GM20431 (cell line): ENCODE results near the gene SYNPO2.
"Not testable (repeated sequence)": the region's sequence is repeated elsewhere in the genome, so short reads cannot be mapped to it uniquely, and the experiment has no call there.

ENCODE experiments used
- in situ Hi-C: fragments of 300-500 bp; cut with MseI, MboI; formaldehyde crosslinking; loops from one replicate; pipeline ENCODE4 v1.15.0; 2020; ENCODE audit warnings: low sequenced_read_pairs; ENCODE audit not compliant: unreplicated experiment

Gene SYNPO2

DNA sequence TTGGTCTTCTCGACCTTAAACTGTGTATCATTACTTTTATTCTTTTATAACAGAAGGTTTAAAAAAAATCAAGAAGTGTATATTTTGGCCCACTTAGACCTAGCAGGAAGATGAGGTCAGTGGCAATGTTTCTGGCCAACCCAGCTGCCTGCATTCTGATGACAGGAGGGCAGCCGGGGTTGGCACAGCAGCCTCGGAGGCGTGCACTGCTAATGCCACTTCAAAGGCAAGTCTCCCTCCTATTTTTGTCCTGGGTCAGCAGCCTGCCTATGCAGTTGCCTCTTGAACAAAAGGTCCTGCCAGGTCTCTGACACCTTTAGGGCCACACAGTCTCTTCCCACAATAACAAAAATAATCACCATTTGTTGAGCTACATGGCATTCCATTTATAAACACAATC lies 157.6 kb downstream of the SYNPO2 start:
- in situ Hi-C loops = no loop called here

GRCh38 chr4:119047059-119047458 lies 158.4 kb downstream of the SYNPO2 start:
- in situ Hi-C loops = not testable (repeated sequence)

DNA sequence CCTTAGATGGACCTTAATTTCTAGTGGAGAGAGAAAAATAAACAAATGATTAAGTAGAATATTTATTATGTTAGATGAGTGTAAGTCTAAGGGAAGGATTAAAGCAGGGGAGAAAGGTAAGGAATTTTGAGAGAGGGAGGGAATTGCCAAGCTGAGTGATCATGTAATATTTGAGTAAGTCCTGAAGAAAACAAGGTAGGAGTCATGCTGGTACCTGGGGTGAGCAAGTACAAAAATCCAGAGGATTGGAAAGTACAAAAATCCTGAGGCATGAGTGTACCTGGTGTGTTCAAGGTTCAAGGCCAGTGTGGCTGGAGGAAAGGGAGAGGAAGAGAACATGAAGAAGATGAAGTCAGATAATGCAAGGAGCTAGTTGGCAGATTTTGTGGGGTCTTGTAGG lies 159.8 kb downstream of the SYNPO2 start:
- in situ Hi-C loops = no loop called here

GRCh38 chr4:119049342-119049741 lies 160.7 kb downstream of the SYNPO2 start:
- in situ Hi-C loops = no loop called here

- in situ Hi-C loops = no loop called here
Observed at GRCh38 chr4:119050527-119051090, 162.0 kb downstream of the SYNPO2 start.

- in situ Hi-C loops = no loop called here
Observed at GRCh38 chr4:119053245-119053644, 164.6 kb downstream of the SYNPO2 start.

DNA sequence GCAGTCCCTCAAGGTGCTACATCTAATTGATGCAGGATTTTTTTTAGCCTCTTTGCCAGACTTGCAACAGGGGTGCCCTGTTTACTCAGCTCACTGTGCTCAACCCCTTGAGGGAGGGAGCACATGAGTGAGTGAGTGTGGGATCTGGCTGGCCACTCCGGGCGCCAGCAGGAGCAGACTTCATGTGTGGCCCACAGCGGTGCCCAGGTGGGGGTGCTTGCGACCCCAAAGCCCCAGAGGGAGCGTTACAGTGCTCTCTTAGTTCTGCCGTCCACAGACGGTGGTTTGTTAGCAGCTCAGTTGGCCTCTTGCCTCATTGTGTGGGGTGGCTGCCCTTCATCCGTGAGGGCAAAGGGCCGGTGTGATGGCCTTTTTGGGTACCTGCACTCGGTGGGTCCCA lies 165.3 kb downstream of the SYNPO2 start:
- in situ Hi-C loops = no loop called here

GRCh38 chr4:119057417-119057816 lies 168.8 kb downstream of the SYNPO2 start:
- in situ Hi-C loops = no loop called here

DNA sequence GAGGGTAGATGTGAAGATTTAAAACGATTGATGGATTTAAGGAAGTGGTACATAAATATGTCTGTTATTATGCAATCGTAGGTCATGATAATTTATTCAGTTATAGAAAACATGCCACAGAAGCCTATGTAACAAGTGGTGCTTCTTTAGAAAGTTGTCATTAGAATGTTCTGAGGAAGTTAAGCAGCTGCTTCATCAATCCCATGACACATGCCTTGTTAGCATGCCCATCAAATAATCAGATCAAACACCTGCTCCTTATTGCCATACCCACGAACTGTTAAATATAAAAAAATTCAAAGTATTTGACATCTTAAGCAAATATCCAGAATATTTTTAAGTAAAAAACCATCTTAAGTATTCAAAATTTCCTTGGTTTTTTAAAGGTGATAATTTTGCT lies 170.6 kb downstream of the SYNPO2 start:
- in situ Hi-C loops = no loop called here

- in situ Hi-C loops = not testable (repeated sequence)
Observed at GRCh38 chr4:119067125-119067524, 178.5 kb downstream of the SYNPO2 start.

GRCh38 chr4:119067670-119068360 lies 179.2 kb downstream of the SYNPO2 start:
- in situ Hi-C loops = not testable (repeated sequence)

GRCh38 chr4:119068529-119068962 lies 179.9 kb downstream of the SYNPO2 start:
- in situ Hi-C loops = no loop called here

DNA sequence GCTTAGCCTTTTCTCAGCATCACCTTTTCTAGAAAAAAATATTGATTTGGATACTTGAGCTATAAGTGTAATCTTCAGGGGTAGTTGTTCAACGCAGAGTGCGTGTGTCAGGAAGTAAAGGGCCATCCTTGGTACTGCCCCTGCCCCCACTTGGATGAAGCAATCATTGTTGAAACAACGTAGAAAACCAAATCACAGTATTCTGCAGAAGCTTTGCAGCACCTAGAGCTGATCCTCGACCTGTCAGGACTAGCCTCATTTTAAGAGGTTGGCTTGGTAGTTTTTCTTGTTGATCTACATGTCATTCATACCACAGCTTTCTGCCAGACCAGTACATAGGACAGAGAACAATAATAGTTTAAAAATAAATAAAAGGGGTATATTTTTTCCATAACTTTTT lies 181.6 kb downstream of the SYNPO2 start:
- in situ Hi-C loops = no loop called here

GRCh38 chr4:119080721-119081541 lies 192.3 kb downstream of the SYNPO2 start:
- in situ Hi-C loops = no loop called here

DNA sequence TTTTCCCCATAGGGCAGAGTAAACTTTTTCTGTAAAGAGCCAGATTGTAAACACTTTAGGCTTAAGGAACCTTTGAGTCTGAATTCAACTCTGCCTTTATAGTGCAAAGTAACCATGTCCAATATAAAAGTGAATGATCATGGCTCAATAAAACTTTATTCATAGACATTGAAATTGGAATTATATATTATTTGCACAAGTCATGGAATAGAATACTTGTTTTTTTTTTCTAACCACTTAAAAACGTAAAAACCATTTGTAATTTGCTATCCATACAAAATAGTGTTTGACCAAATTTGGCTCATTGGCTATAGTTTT lies 192.8 kb downstream of the SYNPO2 start:
- in situ Hi-C loops = no loop called here

DNA sequence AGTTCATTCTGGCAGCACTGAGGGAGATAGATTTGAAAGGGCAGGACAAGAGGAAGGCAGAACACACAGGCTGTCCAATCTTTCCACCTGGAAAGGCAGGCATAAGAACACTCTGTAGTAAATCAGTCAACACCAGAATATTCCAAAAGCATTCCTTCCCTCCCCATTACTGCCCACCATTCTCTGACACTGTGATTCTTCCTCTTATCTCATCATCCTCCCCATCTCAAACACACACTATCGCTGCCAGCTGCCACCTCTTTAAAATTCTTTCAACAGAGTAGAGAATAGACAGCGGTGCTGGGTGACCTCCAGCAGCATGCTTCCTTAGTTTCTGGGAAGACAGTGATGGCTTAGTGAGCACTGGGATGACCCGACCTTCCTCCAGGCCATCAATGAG lies 193.3 kb downstream of the SYNPO2 start:
- in situ Hi-C loops = no loop called here

DNA sequence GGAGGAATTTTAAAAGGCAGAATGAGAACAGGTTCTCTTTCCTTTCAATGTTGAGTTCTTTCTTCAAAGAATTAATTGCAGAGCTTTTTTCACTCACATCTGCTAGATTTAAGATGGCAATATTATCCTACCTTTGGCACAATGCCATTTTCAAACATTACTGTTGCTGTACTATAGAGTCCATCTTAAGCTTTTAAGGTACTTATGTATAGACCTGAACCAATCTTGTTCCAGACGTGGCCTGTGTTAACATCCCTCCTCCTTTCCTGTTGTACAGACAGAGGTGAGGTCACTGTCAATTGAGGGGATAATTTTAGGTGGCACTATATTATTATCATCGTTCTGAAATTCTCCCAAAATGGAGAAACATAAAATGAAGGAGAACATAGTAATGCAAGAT lies 194.0 kb downstream of the SYNPO2 start:
- in situ Hi-C loops = no loop called here

DNA sequence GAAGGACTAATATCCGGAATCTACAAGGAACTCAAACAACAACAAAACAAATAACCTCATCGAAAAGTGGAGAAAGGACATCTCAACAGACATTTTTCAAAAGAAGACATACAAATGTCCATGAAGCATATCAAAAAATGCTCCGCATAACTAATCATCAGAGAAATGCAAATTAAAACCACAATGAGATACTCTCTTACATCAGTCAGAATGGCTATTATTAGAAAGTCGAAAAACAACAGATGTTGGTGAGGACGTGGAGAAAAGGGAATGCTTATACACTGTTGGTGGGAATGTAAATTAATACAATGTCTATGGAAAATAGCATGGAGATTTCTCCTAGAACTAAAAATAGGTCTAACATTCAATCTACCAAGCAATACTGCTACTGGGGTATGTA lies 195.9 kb downstream of the SYNPO2 start:
- in situ Hi-C loops = no loop called here

- in situ Hi-C loops = no loop called here
Observed at GRCh38 chr4:119087121-119087520, 198.5 kb downstream of the SYNPO2 start.

DNA sequence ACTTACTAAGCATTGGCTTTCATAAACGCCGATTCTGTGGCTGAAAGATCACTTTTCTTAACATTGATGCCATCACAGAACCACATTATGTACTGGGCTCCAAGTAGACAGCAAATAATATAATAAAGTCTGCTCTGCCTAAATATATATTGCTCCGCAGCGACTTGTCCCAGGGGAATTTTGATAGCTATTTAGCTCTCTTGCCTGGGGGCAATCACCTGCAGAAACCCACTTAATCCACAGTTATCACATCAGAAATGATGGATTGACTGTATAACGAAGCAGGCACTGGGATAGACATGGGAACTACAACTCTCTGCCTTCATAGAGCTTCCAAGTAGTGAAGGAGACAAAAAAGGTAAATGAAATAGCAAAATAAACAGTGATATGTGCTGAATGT lies 199.0 kb downstream of the SYNPO2 start:
- in situ Hi-C loops = no loop called here

GRCh38 chr4:119093042-119093827 lies 204.6 kb downstream of the SYNPO2 start:
- in situ Hi-C loops = no loop called here
